ACC112 (cell line): ENCODE results near the gene CCDC61.

Experiments used
- H2AFZ ChIP-seq: fragments of 200-600 bp; sonication (generic); one replicate; pipeline ENCODE4 v1.6.0; 2017; ENCODE audit warnings: antibody characterized with exemption, low read length; ENCODE audit not compliant: unreplicated experiment
- H3K27ac ChIP-seq: fragments of 200-600 bp; sonication (generic); 2 replicates; pipeline ENCODE4 v1.5.1; 2014; ENCODE audit warnings: low read depth, mild to moderate bottlenecking, antibody characterized with exemption, low read length, moderate library complexity
- H3K27me3 ChIP-seq: fragments of 200-600 bp; sonication (generic); 2 replicates; pipeline ENCODE4 v1.6.1; 2014; ENCODE audit warnings: mild to moderate bottlenecking, antibody characterized with exemption, low read length, moderate library complexity, mixed read lengths; ENCODE audit not compliant: insufficient read depth
- H3K36me3 ChIP-seq: fragments of 200-600 bp; sonication (generic); 2 replicates; pipeline ENCODE4 v1.6.1; 2016; ENCODE audit warnings: mild to moderate bottlenecking, antibody characterized with exemption, low read length, moderate library complexity, mixed read lengths; ENCODE audit not compliant: insufficient read depth
- H3K4me1 ChIP-seq: fragments of 200-600 bp; sonication (generic); one replicate; pipeline ENCODE4 v1.6.1; 2016; ENCODE audit warnings: low read length, mixed read lengths; ENCODE audit not compliant: insufficient read depth, unreplicated experiment, control insufficient read depth
- H3K4me3 ChIP-seq: fragments of 200-600 bp; sonication (generic); 2 replicates; pipeline ENCODE4 v1.5.1; 2014; ENCODE audit warnings: mild to moderate bottlenecking, low read depth, low read length
- H3K79me2 ChIP-seq: fragments of 200-600 bp; sonication (generic); one replicate; pipeline ENCODE4 v1.6.0; 2016; ENCODE audit warnings: low read length; ENCODE audit not compliant: control insufficient read depth, unreplicated experiment, insufficient read depth

CCDC61 gene

DNA sequence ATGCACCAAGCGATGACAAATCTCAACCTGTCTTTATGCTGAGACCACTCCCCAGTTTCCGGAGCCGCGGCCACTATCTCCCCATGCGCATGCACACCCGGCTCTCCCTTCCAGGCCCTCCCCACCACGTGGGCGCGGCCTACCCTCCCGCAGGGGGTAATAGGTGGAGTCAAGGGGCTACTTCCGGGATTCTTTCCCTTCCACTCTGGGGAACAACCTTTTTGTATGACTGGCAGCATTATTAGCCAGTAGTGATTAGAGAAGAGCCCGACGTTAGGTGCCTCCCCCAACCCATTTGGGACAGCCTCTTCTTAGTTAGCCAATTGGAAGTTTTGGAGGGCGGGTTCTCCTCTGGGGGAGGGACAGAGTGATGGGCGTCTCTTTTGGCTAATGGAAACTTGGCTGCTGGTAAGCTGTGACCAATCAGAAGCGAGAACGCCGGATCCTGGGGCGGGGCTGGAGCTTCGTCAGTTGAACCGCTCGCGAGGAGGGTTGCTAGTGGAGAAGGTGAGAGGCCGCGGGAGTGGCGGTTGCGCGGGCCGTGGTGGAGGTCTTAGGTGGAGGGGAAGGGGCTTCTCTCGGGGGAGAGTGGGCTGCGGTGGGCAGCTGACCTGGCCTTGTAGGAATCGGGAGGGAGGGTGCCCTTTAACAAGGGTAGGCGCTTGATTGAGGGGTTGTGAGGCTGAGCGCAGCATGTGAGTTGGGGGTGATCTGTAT, at the start of gene CCDC61:
TSS of gene CCDC61 (plus strand) at position 470 of the 717 bp plus-strand sequence. CDS start 7,552 bp downstream, outside the sequence.
- Histone ChIP-seq H3K27ac (no peak within 1 kb of the TSS), H3K79me2 (no peaks in the 10 kb centered on the region), H2AFZ (peak within 1 kb of the TSS; percentile 10), H3K4me1 (no peaks in the 10 kb centered on the region), H3K27me3 (no peaks in the 10 kb centered on the region), H3K4me3 (peak within 1 kb of the TSS; percentile 87), H3K36me3 (no peaks in the 10 kb centered on the region)

GRCh38 chr19:45947926-45948325, 47.3 kb upstream of the CCDC61 start:
- no peak overlapping the region for H2AFZ ChIP-seq
- H3K4me1 ChIP-seq: no peaks in the 10 kb centered on the region
- no peak overlapping the region for H3K4me3 ChIP-seq
- H3K27ac ChIP-seq: no peak overlapping the region
- no peaks in the 10 kb centered on the region for H3K79me2 ChIP-seq
- H3K36me3 ChIP-seq: no peaks in the 10 kb centered on the region
- peaks cover 22% of the 10 kb centered on the region for H3K27me3 ChIP-seq

- H3K27ac ChIP-seq: no peak overlapping the region
- H3K36me3 ChIP-seq: no peaks in the 10 kb centered on the region
- H3K4me1 ChIP-seq: no peaks in the 10 kb centered on the region
- H2AFZ ChIP-seq: no peak overlapping the region
- H3K79me2 ChIP-seq: no peaks in the 10 kb centered on the region
- peaks cover 12% of the 10 kb centered on the region for H3K27me3 ChIP-seq
- H3K4me3 ChIP-seq: no peak overlapping the region
These were observed 43.0 kb upstream of the CCDC61 start for GRCh38 chr19:45952341-45952685.

- Histone ChIP-seq H3K4me3 (0 out of 2 replicates have a peak overlapping the region, but pooled peaks have one; percentile 2), H3K27ac (no peak overlapping the region), H3K27me3 (peaks cover 12% of the 10 kb centered on the region), H3K36me3 (no peaks in the 10 kb centered on the region), H2AFZ (no peak overlapping the region), H3K4me1 (no peaks in the 10 kb centered on the region), H3K79me2 (no peaks in the 10 kb centered on the region)
These were observed 42.4 kb upstream of the CCDC61 start for GRCh38 chr19:45952686-45953505.

DNA sequence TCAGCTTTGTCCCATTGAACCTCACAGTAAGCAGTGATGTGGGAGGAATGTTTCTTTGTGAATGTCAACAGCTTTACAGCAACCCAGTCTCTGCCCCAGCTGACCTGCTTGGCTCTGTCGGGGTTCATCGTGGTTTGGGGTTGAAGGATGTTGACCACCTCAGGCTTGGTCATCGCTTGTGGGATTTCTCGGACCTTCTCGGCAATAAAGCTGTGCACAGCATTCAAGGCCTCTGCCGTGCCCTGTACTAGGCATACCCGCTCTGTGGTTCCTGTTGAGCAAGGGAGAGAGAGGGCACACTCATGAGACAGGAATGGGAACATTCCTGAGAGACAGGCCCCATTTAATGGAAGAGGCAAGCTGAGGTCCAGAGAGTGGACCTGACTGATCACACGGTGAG, 41.6 kb upstream of the CCDC61 start:
- H2AFZ ChIP-seq: no peak overlapping the region
- no peaks in the 10 kb centered on the region for H3K4me1 ChIP-seq
- peaks cover 13% of the 10 kb centered on the region; the same call in 1 of the 2 replicates for H3K27me3 ChIP-seq
- H3K36me3 ChIP-seq: no peaks in the 10 kb centered on the region
- no peak overlapping the region for H3K4me3 ChIP-seq
- H3K27ac ChIP-seq: no peak overlapping the region
- no peaks in the 10 kb centered on the region for H3K79me2 ChIP-seq

DNA sequence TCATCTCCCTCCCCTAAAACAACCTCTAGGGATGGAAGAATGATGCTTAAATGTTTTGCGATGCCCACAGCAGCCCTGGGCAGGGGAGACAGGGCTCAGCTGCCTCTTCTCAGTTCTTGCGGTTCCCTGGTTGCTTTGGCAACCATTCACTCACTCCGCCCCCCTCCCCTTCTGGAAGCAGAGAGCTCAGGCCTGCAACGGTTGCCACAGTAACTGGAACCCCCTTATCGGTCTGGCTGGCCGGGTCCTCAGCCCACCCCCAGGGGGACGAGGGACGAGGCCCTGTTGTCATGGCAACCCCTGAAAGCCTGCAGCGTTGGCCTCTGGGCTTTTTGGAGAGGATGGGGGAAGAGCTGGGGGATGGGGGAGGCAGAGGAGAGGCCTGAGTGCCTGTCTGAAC, 41.1 kb upstream of the CCDC61 start:
- peaks cover 16% of the 10 kb centered on the region; the same call in 1 of the 2 replicates for H3K27me3 ChIP-seq
- H3K79me2 ChIP-seq: no peaks in the 10 kb centered on the region
- H3K4me1 ChIP-seq: no peaks in the 10 kb centered on the region
- H2AFZ ChIP-seq: no peak overlapping the region
- H3K4me3 ChIP-seq: no peak overlapping the region
- no peaks in the 10 kb centered on the region for H3K36me3 ChIP-seq
- no peak overlapping the region for H3K27ac ChIP-seq

DNA sequence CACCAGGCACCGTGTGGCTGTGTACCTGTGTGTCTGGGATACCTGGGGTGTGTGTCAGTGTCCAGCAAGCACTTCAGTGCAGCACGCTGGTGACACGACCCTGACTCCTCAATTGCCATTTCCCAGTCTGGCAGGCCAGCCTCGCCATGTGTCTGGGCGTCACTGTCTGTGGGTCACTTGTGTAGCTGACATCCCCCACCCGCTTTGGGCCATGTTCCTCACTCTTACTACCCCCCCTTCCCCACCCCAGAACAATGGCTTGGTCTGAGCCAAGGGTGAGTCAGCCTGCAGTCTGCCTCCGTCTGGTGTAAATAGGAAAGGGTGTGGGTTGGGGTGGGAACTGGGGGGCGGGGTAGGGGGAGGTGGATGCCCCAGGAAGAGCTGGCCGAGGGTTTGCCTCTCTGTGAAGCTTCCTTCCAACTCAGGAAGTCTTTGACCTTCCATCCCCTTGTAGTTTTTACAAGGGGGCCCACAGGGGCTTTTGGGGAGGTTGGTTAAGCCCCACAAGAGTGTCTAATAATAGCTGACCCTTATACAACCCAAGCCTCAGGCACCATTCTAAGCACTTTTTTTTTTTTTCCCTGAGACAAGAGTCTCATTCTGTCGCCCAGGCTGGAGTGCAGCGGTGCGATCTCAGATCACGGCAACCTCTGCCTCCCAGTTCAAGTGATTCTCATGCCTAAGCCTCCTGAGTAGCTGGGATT, 39.2 kb upstream of the CCDC61 start:
- no peak overlapping the region for H3K27ac ChIP-seq
- H3K4me3 ChIP-seq: no peak overlapping the region
- H3K79me2 ChIP-seq: no peaks in the 10 kb centered on the region
- H3K4me1 ChIP-seq: no peaks in the 10 kb centered on the region
- H2AFZ ChIP-seq: no peak overlapping the region
- H3K36me3 ChIP-seq: no peaks in the 10 kb centered on the region
- peaks cover 20% of the 10 kb centered on the region; the same call in 1 of the 2 replicates for H3K27me3 ChIP-seq

GRCh38 chr19:45958320-45958719, 36.9 kb upstream of the CCDC61 start:
- peaks cover 23% of the 10 kb centered on the region; the same call in 1 of the 2 replicates for H3K27me3 ChIP-seq
- H3K27ac ChIP-seq: no peak overlapping the region
- no peaks in the 10 kb centered on the region for H3K36me3 ChIP-seq
- H3K4me1 ChIP-seq: no peaks in the 10 kb centered on the region
- no peak overlapping the region for H3K4me3 ChIP-seq
- no peaks in the 10 kb centered on the region for H3K79me2 ChIP-seq
- no peak overlapping the region for H2AFZ ChIP-seq

DNA sequence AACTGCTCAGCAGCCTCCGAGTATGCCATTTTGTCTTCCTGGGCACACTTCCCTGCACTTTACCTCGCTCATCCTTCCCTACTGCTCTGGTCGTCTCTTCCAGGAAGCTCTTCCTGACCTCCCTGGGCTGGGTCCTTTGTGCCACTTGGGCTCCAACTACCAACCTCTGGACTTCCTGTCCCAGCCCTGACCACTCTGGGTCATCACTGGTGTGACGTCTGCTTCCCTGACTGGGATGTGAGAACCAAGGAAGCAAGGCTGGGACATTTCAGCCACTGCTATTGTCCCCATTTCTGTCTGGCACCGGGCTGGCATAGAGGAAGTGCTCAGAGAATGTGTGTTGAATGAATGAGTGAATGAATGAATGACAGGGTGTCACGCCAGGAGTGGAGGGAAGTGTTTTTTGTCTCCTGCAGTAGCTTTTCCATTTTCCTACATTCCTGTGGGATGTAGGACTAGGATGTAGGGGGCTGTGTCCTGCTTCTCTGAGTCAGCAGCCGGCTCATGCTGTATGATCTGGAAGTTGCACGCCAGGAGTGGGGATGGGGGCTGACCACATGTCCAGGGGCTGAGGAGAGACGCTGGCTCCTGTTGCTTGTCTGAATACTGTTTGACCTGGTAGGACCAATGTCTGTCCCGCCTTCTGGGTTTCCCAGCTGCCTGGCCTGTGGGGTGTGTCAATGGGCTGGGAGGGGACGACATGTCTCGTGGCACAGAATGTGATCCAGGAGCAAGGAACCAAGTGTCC, 36.3 kb upstream of the CCDC61 start:
- Histone ChIP-seq H3K4me3 (no peak overlapping the region), H3K36me3 (no peaks in the 10 kb centered on the region), H3K27ac (no peak overlapping the region), H3K27me3 (peaks cover 23% of the 10 kb centered on the region; the same call in 1 of the 2 replicates), H2AFZ (no peak overlapping the region), H3K4me1 (no peaks in the 10 kb centered on the region), H3K79me2 (no peaks in the 10 kb centered on the region)

DNA sequence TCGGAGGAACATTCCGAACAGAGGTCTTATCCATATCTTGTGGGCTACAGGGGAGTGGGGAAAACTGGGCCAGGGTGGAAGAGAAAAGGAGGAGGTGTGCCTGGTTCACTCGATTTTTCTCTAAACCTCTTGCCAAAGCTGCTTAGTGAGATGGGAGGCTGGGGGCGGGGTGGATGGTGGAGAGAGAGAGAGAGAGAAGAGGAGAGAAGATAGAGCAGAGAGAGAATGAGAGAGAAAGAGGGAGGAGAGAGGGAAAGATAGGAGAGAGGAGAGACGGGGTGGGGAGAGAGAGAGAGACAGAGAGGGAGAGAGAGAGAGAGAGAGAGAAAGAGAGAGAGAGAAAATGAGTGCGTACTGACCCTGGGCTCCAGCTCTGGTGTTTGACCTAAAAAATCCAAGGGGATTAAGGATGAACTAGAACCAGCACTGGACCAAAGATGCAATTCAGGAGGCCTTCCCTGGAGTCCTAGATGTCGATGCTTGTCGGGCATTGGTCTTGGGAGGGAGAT, 35.7 kb upstream of the CCDC61 start:
- Histone ChIP-seq H3K79me2 (no peaks in the 10 kb centered on the region), H2AFZ (no peak overlapping the region), H3K27ac (no peak overlapping the region), H3K36me3 (no peaks in the 10 kb centered on the region), H3K4me1 (no peaks in the 10 kb centered on the region), H3K4me3 (no peak overlapping the region), H3K27me3 (peaks cover 23% of the 10 kb centered on the region; the same call in 1 of the 2 replicates)
